ENCODE measurements around the gene ENAH. TPM values are rescaled to one million over a fixed set of nuclear protein-coding genes. Genes with fewer than 3 reads are reported as not detected.
A peak's percentile ranks its signal among the peaks of the same experiment; 100 is the strongest.

Gene ENAH
- total RNA-seq, 1 experiment from 2014 or later = 285 TPM

DNA sequence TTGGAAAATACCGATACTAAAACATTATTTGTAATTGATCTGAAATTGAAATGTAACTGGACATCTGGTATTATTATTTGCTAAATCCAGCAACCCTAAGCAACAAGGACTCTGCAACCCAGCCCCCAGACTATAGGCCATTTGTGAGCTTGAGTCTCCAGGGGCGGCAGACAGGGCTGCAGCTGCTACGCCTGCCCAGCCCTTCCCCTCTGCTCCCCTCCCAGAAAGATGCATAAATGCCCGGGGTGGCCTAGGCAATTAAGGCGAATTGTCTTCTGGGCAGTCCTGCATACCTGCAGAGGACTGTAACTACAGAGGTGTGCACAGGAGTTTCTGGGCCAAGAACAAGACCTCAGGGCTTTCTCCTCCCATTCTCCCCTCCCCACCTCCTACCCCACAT, 183.9 kb downstream of the ENAH start:
- no peak overlapping the region for H3K56ac ChIP-seq (ENCODE audit: insufficient read length, low read depth, low read length)
- H4K20me1 ChIP-seq (ENCODE audit: control insufficient read depth, insufficient read depth, insufficient read length) = no peaks in the 10 kb centered on the region
- Mint-ChIP-seq H3K4me1 (peaks cover 22 to 23% of the 10 kb centered on the region in 2 experiments), H3K4me3 (no peak overlapping the region), H3K27me3 (ENCODE audit: low read depth) (peaks cover 5% of the 10 kb centered on the region), H3K27ac (no peak overlapping the region), H3K9me3 (no peaks in the 10 kb centered on the region), H3K36me3 (ENCODE audit: insufficient read depth in 1 of 3, low read depth in 3 of 3) (no peaks in the 10 kb centered on the region)
- no peaks in the 10 kb centered on the region for H3K23me2 ChIP-seq (ENCODE audit: insufficient read length, low read depth, low read length, poor library complexity, severe bottlenecking)
- H2BK12ac ChIP-seq (ENCODE audit: insufficient read length, low read depth, low read length) = no peak overlapping the region
- no peak overlapping the region for H3K23ac ChIP-seq (ENCODE audit: insufficient read length, low read depth, low read length)
- H3K9ac ChIP-seq (ENCODE audit: extremely low read depth, insufficient read length, low read length) = no peak overlapping the region
- no peak overlapping the region for H2BK5ac ChIP-seq (ENCODE audit: insufficient read length, low read length)
- WGBS (ENCODE audit: extremely low coverage, insufficient read length, low lambda C conversion rate) = no CpG with 5 or more reads among the region's 5 CpGs
- H3K14ac ChIP-seq (ENCODE audit: insufficient read depth, low read length) = no peak overlapping the region
- H2BK15ac ChIP-seq (ENCODE audit: low read depth, low read length) = no peak overlapping the region
- no peak overlapping the region for H3K4ac ChIP-seq (ENCODE audit: low read depth, low read length)
- H3K79me2 ChIP-seq (ENCODE audit: insufficient read depth, low read length) = no peaks in the 10 kb centered on the region
- H4K8ac ChIP-seq (replicated peaks; ENCODE audit: insufficient read length, low read depth, low read length) = no peak overlapping the region
- H4K5ac ChIP-seq (ENCODE audit: insufficient read length, low read depth, low read length) = no peak overlapping the region
- H3K4me1 ChIP-seq (ENCODE audit: insufficient read depth, low read length) = peaks cover 7% of the 10 kb centered on the region; the same call in 1 of the 2 replicates
- H2AFZ ChIP-seq (ENCODE audit: low read length) = no peak overlapping the region
- no peaks in the 10 kb centered on the region for H3K27me3 ChIP-seq (ENCODE audit: insufficient read depth, low read length)
- no peak overlapping the region for H3K27ac ChIP-seq (ENCODE audit: insufficient read length, low read depth, low read length)
- H4K91ac ChIP-seq (ENCODE audit: insufficient read length, low read depth, low read length) = no peak overlapping the region
- no peaks in the 10 kb centered on the region for H3K79me1 ChIP-seq (ENCODE audit: insufficient read depth, low read depth, low read length, poor library complexity, severe bottlenecking)
- no peak overlapping the region for H3K18ac ChIP-seq (ENCODE audit: insufficient read length, low read depth, low read length)
- no peak overlapping the region for H2AK5ac ChIP-seq (ENCODE audit: insufficient read length, low read length)
- H3K4me2 ChIP-seq (ENCODE audit: insufficient read depth, insufficient read length, low read length) = no peak overlapping the region
- no peak overlapping the region for H2BK120ac ChIP-seq (ENCODE audit: low read depth, low read length, poor library complexity, severe bottlenecking)
- no peak overlapping the region for H2BK20ac ChIP-seq (ENCODE audit: low read depth, low read length, poor library complexity, severe bottlenecking)
- TF ChIP-seq, protein P1, sequence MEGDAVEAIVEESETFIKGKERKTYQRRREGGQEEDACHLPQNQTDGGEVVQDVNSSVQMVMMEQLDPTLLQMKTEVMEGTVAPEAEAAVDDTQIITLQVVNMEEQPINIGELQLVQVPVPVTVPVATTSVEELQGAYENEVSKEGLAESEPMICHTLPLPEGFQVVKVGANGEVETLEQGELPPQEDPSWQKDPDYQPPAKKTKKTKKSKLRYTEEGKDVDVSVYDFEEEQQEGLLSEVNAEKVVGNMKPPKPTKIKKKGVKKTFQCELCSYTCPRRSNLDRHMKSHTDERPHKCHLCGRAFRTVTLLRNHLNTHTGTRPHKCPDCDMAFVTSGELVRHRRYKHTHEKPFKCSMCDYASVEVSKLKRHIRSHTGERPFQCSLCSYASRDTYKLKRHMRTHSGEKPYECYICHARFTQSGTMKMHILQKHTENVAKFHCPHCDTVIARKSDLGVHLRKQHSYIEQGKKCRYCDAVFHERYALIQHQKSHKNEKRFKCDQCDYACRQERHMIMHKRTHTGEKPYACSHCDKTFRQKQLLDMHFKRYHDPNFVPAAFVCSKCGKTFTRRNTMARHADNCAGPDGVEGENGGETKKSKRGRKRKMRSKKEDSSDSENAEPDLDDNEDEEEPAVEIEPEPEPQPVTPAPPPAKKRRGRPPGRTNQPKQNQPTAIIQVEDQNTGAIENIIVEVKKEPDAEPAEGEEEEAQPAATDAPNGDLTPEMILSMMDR (conservative IDR thresholded peaks at IDR 0.05) = no peak
- H3T11ph ChIP-seq (ENCODE audit: low read length) = no peak overlapping the region
- no peaks in the 10 kb centered on the region for H3K9me3 ChIP-seq (ENCODE audit: control insufficient read depth, low read depth, low read length)
- DNase-seq = peak; percentile 24
